ENCODE results near the gene HDHD5. TPM values are rescaled to one million over a fixed set of nuclear protein-coding genes. Genes with fewer than 3 reads are reported as not detected.
A peak's percentile ranks its signal among the peaks of the same experiment; 100 is the strongest.

HDHD5 gene
- total RNA-seq, 2 experiments from 2014 or later: 68.1 to 71.4 TPM

GRCh38 chr22:17095538-17095937, 63.5 kb downstream of the HDHD5 start:
- intact Hi-C loops (cut with micrococcal nuclease): no loop called here
- no peak for ATAC-seq
- TF ChIP-seq CTCF (IDR thresholded peaks at IDR 0.05): no peak
- Mint-ChIP-seq H3K4me1 (ENCODE audit: low read depth) (peaks cover 85% of the 10 kb centered on the region), H3K27ac (no peak overlapping the region), H3K4me3 (no peak overlapping the region), H3K27me3 (no peaks in the 10 kb centered on the region), H3K9me3 (no peaks in the 10 kb centered on the region), H3K36me3 (ENCODE audit: low read depth) (peaks cover 32% of the 10 kb centered on the region)
- DNase-seq: no peak
- POLR2A ChIA-PET: interaction anchor here (1.2 to 2.1 kb wide), 2 partner anchors 12 to 15 kb away, joined by 5 to 7 read pairs; no protein-coding TSS in a partner anchor
- CTCF ChIA-PET: interaction anchor here (0.7 to 1.8 kb wide), 5 partner anchors 10 to 76 kb away, joined by 3 to 6 read pairs (median 4); no protein-coding TSS in a partner anchor

- H3K4me1 Mint-ChIP-seq (ENCODE audit: low read depth): peaks cover 81% of the 10 kb centered on the region
- intact Hi-C loops (cut with micrococcal nuclease): no loop called here
- TF ChIP-seq CTCF (IDR thresholded peaks at IDR 0.05): no peak
- no peak for ATAC-seq
- no peaks in the 10 kb centered on the region for H3K27me3 Mint-ChIP-seq
- H3K4me3 Mint-ChIP-seq: no peak overlapping the region
- no peaks in the 10 kb centered on the region for H3K9me3 Mint-ChIP-seq
- CTCF ChIA-PET: interaction anchor here (1.5 kb wide), 1 partner anchor 79 kb away, joined by 6 read pairs; no protein-coding TSS in a partner anchor
- POLR2A ChIA-PET: interaction anchor here (1.1 kb wide), 2 partner anchors 19 to 65 kb away, joined by 3 to 4 read pairs; no protein-coding TSS in a partner anchor
- no peak overlapping the region for H3K27ac Mint-ChIP-seq
- peaks cover 12% of the 10 kb centered on the region for H3K36me3 Mint-ChIP-seq (ENCODE audit: low read depth)
- no peak for DNase-seq
Measured at GRCh38 chr22:17093081-17093480, 66.0 kb downstream of the HDHD5 start.

GRCh38 chr22:17091851-17092250, 67.2 kb downstream of the HDHD5 start:
- no peak overlapping the region for H3K4me3 Mint-ChIP-seq
- ATAC-seq (no peak), DNase-seq (no peak)
- H3K9me3 Mint-ChIP-seq: no peaks in the 10 kb centered on the region
- intact Hi-C loops (cut with micrococcal nuclease): no loop called here
- ChIA-PET CTCF (interaction anchor here (0.8 kb wide), 1 partner anchor 80 kb away, joined by 3 read pairs; no protein-coding TSS in a partner anchor), POLR2A (interaction anchor here (1.1 to 1.5 kb wide), 3 partner anchors 15 to 66 kb away, joined by 3 to 5 read pairs (median 4); no protein-coding TSS in a partner anchor)
- no peak for TF ChIP-seq CTCF (IDR thresholded peaks at IDR 0.05)
- peaks cover 81% of the 10 kb centered on the region for H3K4me1 Mint-ChIP-seq (ENCODE audit: low read depth)
- peaks cover 5% of the 10 kb centered on the region for H3K36me3 Mint-ChIP-seq (ENCODE audit: low read depth)
- H3K27me3 Mint-ChIP-seq: no peaks in the 10 kb centered on the region
- no peak overlapping the region for H3K27ac Mint-ChIP-seq

GRCh38 chr22:17090550-17090949, 68.5 kb downstream of the HDHD5 start:
- Mint-ChIP-seq H3K4me1 (ENCODE audit: low read depth) (peaks cover 82% of the 10 kb centered on the region), H3K9me3 (no peaks in the 10 kb centered on the region), H3K27me3 (no peaks in the 10 kb centered on the region), H3K4me3 (no peak overlapping the region), H3K36me3 (ENCODE audit: low read depth) (peaks cover 7% of the 10 kb centered on the region), H3K27ac (peak overlapping the region; percentile 18)
- no peak for TF ChIP-seq CTCF (IDR thresholded peaks at IDR 0.05)
- intact Hi-C loops (cut with micrococcal nuclease): no loop called here
- ATAC-seq (no peak), DNase-seq (no peak)
- ChIA-PET POLR2A (interaction anchor here (1.5 kb wide), 1 partner anchor 16 kb away, joined by 5 read pairs; no protein-coding TSS in a partner anchor), CTCF (no interaction called here)

Other genes with a start within 250 kb of the HDHD5 start
- gene GAB4, start 151.1 kb downstream of the HDHD5 start, total RNA-seq: not detected
- 10 to 100 TPM; 14.0 to 14.2 TPM for gene IL17RA, start 74.3 kb downstream of the HDHD5 start, total RNA-seq
- gene TMEM121B, start 37.9 kb downstream of the HDHD5 start, total RNA-seq: under 1 TPM; 0.13 to 0.14 TPM
- 10 to 100 TPM; 11.3 to 13.8 TPM for gene ADA2, start 60.2 kb upstream of the HDHD5 start, total RNA-seq
- gene CECR2, start 210.2 kb upstream of the HDHD5 start, total RNA-seq: under 1 TPM; 0.11 to 0.16 TPM

Data from activated CD8-positive, alpha-beta T cell treated with anti-CD3 and anti-CD28 coated beads for 36 hours (primary cell).